Measurements from ENCODE around the gene ATOSA. TPM values are rescaled to one million over a fixed set of nuclear protein-coding genes. Genes with fewer than 3 reads are reported as not detected.

The ATOSA gene
- total and polyA plus RNA-seq, 4 donors = 12.8 to 77.8 (median 26.1) TPM

GRCh38 chr15:52699457-52699856, 20.3 kb upstream of the ATOSA start:
- Histone ChIP-seq H3K4me1 (ENCODE audit: control insufficient read depth in 4 of 4, insufficient read depth in 4 of 4, low read length in 3 of 4) (peaks cover 0 to 6% (median 3%) of the 10 kb centered on the region in 4 donors), H3K9ac (ENCODE audit: low read depth in 1 of 2, low read length in 2 of 2) (no peak overlapping the region), H3K9me3 (ENCODE audit: control insufficient read depth in 4 of 4, low read length in 3 of 4) (no peaks in the 10 kb centered on the region), H3K27me3 (ENCODE audit: control insufficient read depth in 4 of 4, insufficient read depth in 4 of 4, low read length in 3 of 4) (no peaks in the 10 kb centered on the region), H3K4me3 (ENCODE audit: low read depth in 1 of 3, low read length in 3 of 3) (no peak overlapping the region), H3K27ac (ENCODE audit: low read depth in 1 of 2, low read length in 2 of 2) (no peak overlapping the region), H3K36me3 (ENCODE audit: control insufficient read depth in 4 of 4, insufficient read depth in 3 of 4, low read depth in 1 of 4, low read length in 3 of 4) (no peaks in the 10 kb centered on the region)
- no peak for DNase-seq (ENCODE audit: low spot score)
- TF ChIP-seq JUND (IDR thresholded peaks at IDR 0.05) (no peak), FOXA1 (IDR thresholded peaks at IDR 0.05) (no peak), EGR1 (IDR thresholded peaks at IDR 0.05; ENCODE audit: low read depth in 2 of 2) (no peak), HNF4A (conservative IDR thresholded peaks at IDR 0.05) (no peak), RXRA (IDR thresholded peaks at IDR 0.05) (no peak), RAD21 (IDR thresholded peaks at IDR 0.05) (no peak), MAX (IDR thresholded peaks at IDR 0.05) (no peak), NR2F2 (IDR thresholded peaks at IDR 0.05) (no peak)
- TF ChIP-seq, protein P1, sequence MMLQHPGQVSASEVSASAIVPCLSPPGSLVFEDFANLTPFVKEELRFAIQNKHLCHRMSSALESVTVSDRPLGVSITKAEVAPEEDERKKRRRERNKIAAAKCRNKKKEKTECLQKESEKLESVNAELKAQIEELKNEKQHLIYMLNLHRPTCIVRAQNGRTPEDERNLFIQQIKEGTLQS (IDR thresholded peaks at IDR 0.05) = no peak
- TF ChIP-seq, protein P2, sequence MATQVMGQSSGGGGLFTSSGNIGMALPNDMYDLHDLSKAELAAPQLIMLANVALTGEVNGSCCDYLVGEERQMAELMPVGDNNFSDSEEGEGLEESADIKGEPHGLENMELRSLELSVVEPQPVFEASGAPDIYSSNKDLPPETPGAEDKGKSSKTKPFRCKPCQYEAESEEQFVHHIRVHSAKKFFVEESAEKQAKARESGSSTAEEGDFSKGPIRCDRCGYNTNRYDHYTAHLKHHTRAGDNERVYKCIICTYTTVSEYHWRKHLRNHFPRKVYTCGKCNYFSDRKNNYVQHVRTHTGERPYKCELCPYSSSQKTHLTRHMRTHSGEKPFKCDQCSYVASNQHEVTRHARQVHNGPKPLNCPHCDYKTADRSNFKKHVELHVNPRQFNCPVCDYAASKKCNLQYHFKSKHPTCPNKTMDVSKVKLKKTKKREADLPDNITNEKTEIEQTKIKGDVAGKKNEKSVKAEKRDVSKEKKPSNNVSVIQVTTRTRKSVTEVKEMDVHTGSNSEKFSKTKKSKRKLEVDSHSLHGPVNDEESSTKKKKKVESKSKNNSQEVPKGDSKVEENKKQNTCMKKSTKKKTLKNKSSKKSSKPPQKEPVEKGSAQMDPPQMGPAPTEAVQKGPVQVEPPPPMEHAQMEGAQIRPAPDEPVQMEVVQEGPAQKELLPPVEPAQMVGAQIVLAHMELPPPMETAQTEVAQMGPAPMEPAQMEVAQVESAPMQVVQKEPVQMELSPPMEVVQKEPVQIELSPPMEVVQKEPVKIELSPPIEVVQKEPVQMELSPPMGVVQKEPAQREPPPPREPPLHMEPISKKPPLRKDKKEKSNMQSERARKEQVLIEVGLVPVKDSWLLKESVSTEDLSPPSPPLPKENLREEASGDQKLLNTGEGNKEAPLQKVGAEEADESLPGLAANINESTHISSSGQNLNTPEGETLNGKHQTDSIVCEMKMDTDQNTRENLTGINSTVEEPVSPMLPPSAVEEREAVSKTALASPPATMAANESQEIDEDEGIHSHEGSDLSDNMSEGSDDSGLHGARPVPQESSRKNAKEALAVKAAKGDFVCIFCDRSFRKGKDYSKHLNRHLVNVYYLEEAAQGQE (IDR thresholded peaks at IDR 0.05) = no peak
- 83% methylated on average over 3 of the region's 3 CpGs for WGBS

GRCh38 chr15:52698514-52698913, 19.3 kb upstream of the ATOSA start:
- no peaks in the 10 kb centered on the region for H3K36me3 ChIP-seq (ENCODE audit: control insufficient read depth in 4 of 4, insufficient read depth in 3 of 4, low read depth in 1 of 4, low read length in 3 of 4)
- no peak overlapping the region for H3K27ac ChIP-seq (ENCODE audit: low read depth in 1 of 2, low read length in 2 of 2)
- no peaks in the 10 kb centered on the region for H3K27me3 ChIP-seq (ENCODE audit: control insufficient read depth in 4 of 4, insufficient read depth in 4 of 4, low read length in 3 of 4)
- H3K9ac ChIP-seq (ENCODE audit: low read depth in 1 of 2, low read length in 2 of 2) = no peak overlapping the region
- no peaks in the 10 kb centered on the region for H3K9me3 ChIP-seq (ENCODE audit: control insufficient read depth in 4 of 4, low read length in 3 of 4)
- H3K4me1 ChIP-seq (ENCODE audit: control insufficient read depth in 4 of 4, insufficient read depth in 4 of 4, low read length in 3 of 4) = peaks cover 0 to 6% (median 3%) of the 10 kb centered on the region in 4 donors
- TF ChIP-seq JUND (IDR thresholded peaks at IDR 0.05) (no peak), NR2F2 (IDR thresholded peaks at IDR 0.05) (no peak), HNF4G (IDR thresholded peaks at IDR 0.05) (no peak), RXRA (IDR thresholded peaks at IDR 0.05) (no peak), YY1 (IDR thresholded peaks at IDR 0.05) (no peak)
- no peak overlapping the region for H3K4me3 ChIP-seq (ENCODE audit: low read depth in 1 of 3, low read length in 3 of 3)
- DNase-seq (ENCODE audit: low spot score) = no peak
- 90% methylated on average over 1 of the region's 1 CpG for WGBS

DNA sequence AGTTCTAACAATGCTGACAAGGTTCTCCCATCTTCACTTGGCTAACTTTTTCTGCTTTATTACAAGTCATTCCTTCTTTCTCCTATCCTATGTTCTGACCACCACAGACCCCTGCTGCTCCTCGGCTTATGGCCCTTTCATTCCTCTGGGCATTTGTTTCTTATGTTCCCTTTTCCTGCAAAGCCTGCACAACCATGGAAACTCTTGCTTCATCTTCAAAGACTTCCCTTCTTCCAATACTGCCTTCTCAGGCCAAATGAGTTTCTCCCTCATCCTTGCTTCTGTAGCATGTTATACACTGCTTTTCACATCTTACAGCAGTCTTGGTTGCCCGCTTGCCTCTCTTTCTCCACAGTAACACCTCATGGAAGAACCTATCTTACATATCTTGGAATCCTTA, 17.9 kb upstream of the ATOSA start:
- H3K9me3 ChIP-seq (ENCODE audit: control insufficient read depth in 4 of 4, low read length in 3 of 4) = no peaks in the 10 kb centered on the region
- H3K27me3 ChIP-seq (ENCODE audit: control insufficient read depth in 4 of 4, insufficient read depth in 4 of 4, low read length in 3 of 4) = no peaks in the 10 kb centered on the region
- no peak overlapping the region for H3K27ac ChIP-seq (ENCODE audit: low read depth in 1 of 2, low read length in 2 of 2)
- 95% methylated on average over 2 of the region's 2 CpGs for WGBS
- H3K4me3 ChIP-seq (ENCODE audit: low read depth in 1 of 3, low read length in 3 of 3) = no peak overlapping the region
- DNase-seq (ENCODE audit: low spot score) = no peak
- H3K9ac ChIP-seq (ENCODE audit: low read depth in 1 of 2, low read length in 2 of 2) = no peak overlapping the region
- no peaks in the 10 kb centered on the region for H3K36me3 ChIP-seq (ENCODE audit: control insufficient read depth in 4 of 4, insufficient read depth in 3 of 4, low read depth in 1 of 4, low read length in 3 of 4)
- H3K4me1 ChIP-seq (ENCODE audit: control insufficient read depth in 4 of 4, insufficient read depth in 4 of 4, low read length in 3 of 4) = peaks cover 0 to 3% (median 0%) of the 10 kb centered on the region in 4 donors
- TF ChIP-seq NR2F2 (IDR thresholded peaks at IDR 0.05) = no peak
- TF ChIP-seq YY1 (IDR thresholded peaks at IDR 0.05) = no peak
- TF ChIP-seq MAX (IDR thresholded peaks at IDR 0.05) = no peak
- no peak for TF ChIP-seq FOXA2 (IDR thresholded peaks at IDR 0.05)
- no peak for TF ChIP-seq HNF4G (IDR thresholded peaks at IDR 0.05)
- no peak for TF ChIP-seq RAD21 (IDR thresholded peaks at IDR 0.05)
- TF ChIP-seq, protein P1 (IDR thresholded peaks at IDR 0.05) = no peak
- TF ChIP-seq RXRA (IDR thresholded peaks at IDR 0.05) = no peak
- TF ChIP-seq TAF1 (conservative IDR thresholded peaks at IDR 0.05) = no peak
- TF ChIP-seq EGR1 (IDR thresholded peaks at IDR 0.05; ENCODE audit: low read depth in 2 of 2) = no peak
- TF ChIP-seq HNF4A (conservative IDR thresholded peaks at IDR 0.05) = no peak
- TF ChIP-seq SP1 (IDR thresholded peaks at IDR 0.05) = no peak
- TF ChIP-seq, protein P3, sequence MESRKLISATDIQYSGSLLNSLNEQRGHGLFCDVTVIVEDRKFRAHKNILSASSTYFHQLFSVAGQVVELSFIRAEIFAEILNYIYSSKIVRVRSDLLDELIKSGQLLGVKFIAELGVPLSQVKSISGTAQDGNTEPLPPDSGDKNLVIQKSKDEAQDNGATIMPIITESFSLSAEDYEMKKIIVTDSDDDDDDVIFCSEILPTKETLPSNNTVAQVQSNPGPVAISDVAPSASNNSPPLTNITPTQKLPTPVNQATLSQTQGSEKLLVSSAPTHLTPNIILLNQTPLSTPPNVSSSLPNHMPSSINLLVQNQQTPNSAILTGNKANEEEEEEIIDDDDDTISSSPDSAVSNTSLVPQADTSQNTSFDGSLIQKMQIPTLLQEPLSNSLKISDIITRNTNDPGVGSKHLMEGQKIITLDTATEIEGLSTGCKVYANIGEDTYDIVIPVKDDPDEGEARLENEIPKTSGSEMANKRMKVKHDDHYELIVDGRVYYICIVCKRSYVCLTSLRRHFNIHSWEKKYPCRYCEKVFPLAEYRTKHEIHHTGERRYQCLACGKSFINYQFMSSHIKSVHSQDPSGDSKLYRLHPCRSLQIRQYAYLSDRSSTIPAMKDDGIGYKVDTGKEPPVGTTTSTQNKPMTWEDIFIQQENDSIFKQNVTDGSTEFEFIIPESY (IDR thresholded peaks at IDR 0.05) = no peak
- TF ChIP-seq, protein P2 (IDR thresholded peaks at IDR 0.05) = no peak

Measured in liver (tissue), 9 donors.